ENCODE data around the gene SCAI. TPM values are rescaled to one million over a fixed set of nuclear protein-coding genes. Genes with fewer than 3 reads are reported as not detected.
"Not testable (repeated sequence)": the region's sequence is repeated elsewhere in the genome, so short reads cannot be mapped to it uniquely, and the experiment has no call there.

The SCAI gene
- total RNA-seq, 1 donor from 2014 or later, result 23.5 TPM

DNA sequence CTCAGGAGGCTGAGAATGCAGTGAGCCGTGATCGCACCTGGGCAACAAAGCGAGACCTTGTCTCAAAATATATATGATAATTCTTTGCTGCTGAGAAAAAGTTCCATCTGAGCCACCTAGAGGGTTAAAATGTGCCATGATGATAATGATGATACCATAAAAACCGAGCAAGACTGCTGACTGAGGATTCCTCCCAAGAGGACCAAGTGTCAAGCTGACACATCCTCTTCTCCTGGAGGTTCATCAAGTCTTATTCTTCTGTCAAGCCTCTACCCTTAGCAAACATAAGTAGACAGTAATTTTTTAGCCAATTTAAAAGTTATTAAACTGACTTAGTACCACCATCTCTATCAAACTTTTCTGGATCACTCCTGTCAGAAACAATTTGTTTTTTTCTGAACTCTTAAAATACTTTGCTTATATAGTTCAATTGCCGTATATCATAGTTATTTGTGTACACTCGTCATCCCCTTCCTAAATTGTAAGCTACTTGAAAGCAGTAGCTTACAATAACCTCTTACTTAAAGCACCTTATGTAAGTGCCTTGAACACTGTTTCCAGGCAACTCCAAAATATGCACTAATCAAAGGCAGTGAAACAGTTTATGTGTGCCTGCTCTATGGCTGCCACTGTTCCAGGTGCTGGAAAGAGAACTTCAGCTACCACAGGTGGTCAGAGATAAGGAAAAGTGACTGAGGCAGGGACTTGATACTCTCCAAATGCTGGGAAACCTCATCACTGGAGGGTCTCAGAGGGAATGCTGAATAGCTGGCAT, 57.4 kb downstream of the SCAI start:
- Mint-ChIP-seq H3K4me1 (ENCODE audit: low read depth) (peaks cover 16% of the 10 kb centered on the region), H3K9me3 (ENCODE audit: low read depth) (peaks cover 14% of the 10 kb centered on the region), H3K27me3 (no peaks in the 10 kb centered on the region), H3K4me3 (ENCODE audit: low read depth) (no peak overlapping the region), H3K27ac (peak overlapping the region; percentile 47), H3K36me3 (ENCODE audit: insufficient read depth) (peaks cover 27% of the 10 kb centered on the region)
- TF ChIP-seq, protein P1, sequence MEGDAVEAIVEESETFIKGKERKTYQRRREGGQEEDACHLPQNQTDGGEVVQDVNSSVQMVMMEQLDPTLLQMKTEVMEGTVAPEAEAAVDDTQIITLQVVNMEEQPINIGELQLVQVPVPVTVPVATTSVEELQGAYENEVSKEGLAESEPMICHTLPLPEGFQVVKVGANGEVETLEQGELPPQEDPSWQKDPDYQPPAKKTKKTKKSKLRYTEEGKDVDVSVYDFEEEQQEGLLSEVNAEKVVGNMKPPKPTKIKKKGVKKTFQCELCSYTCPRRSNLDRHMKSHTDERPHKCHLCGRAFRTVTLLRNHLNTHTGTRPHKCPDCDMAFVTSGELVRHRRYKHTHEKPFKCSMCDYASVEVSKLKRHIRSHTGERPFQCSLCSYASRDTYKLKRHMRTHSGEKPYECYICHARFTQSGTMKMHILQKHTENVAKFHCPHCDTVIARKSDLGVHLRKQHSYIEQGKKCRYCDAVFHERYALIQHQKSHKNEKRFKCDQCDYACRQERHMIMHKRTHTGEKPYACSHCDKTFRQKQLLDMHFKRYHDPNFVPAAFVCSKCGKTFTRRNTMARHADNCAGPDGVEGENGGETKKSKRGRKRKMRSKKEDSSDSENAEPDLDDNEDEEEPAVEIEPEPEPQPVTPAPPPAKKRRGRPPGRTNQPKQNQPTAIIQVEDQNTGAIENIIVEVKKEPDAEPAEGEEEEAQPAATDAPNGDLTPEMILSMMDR (IDR thresholded peaks at IDR 0.05; ENCODE audit: unreplicated experiment), result no peak
- DNase-seq (ENCODE audit: low spot score, unreplicated experiment), result no peak

DNA sequence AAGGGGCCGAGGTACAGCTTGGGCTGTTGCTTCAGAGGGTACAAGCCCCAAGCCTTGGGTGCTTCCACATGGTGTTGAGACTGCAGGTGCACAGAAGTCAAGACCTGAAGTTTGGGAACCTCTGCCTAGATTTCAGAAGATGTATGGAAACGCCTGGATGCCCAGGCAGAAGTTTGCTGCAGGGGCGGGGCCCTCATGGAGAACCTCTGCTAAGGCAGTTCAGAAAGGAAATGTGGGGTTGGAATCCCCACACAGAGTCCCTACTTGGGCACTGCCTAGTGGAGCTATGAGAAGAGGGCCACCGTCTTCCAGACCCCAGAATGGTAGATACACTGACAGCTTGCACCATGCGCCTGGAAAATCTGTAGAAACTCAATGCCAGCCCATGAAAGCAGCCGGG, 61.1 kb downstream of the SCAI start:
- H3K4me3 Mint-ChIP-seq (ENCODE audit: low read depth); H3K27ac Mint-ChIP-seq; H3K27me3 Mint-ChIP-seq; DNase-seq (ENCODE audit: low spot score, unreplicated experiment): not testable (repeated sequence)
- peaks cover 31% of the 10 kb centered on the region for H3K36me3 Mint-ChIP-seq (ENCODE audit: insufficient read depth)
- H3K9me3 Mint-ChIP-seq (ENCODE audit: low read depth), result peaks cover 15% of the 10 kb centered on the region
- peaks cover 12% of the 10 kb centered on the region for H3K4me1 Mint-ChIP-seq (ENCODE audit: low read depth)

DNA sequence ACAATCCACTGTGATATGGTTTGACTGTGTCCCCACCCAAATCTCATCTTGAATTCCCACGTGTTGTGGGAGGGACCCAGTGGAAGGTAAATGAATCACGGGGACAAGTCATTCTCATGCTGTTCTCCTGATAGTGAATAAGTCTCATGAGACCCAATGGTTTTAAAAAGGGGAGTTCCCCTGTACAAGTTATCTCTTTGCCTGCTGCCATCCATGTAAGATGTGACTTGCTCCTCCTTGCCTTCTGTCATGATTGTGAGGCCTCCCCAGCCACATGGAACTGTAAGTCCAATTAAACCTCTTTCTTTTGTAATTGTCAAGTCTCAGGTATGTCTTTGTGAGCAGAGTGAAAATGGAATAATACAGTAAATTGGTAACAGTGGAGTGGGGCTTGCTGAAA, 62.5 kb downstream of the SCAI start:
- not testable (repeated sequence) for DNase-seq (ENCODE audit: low spot score, unreplicated experiment); H3K4me3 Mint-ChIP-seq (ENCODE audit: low read depth); H3K4me1 Mint-ChIP-seq (ENCODE audit: low read depth); H3K27ac Mint-ChIP-seq; H3K27me3 Mint-ChIP-seq
- Mint-ChIP-seq H3K9me3 (ENCODE audit: low read depth) (peaks cover 15% of the 10 kb centered on the region), H3K36me3 (ENCODE audit: insufficient read depth) (peaks cover 28% of the 10 kb centered on the region)

DNA sequence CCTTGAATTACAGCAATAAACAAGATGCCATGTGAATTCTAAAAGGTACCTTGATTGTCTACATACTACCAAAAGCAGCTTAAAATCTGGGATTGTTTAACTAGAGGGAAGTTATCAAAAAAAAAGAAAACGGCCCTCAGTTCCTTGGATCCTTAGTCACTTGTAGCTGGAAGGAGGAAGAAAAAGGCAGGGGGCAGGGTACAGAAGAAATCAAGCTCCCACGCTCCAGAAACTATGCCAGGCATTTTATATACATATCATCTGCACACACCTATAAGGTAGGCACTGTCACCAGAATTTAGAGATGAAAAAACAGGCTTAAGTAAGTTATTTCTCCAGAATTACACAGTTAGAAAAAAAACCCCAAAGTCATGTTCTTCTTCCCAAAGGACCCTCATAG, 63.4 kb downstream of the SCAI start:
- peak overlapping the region; percentile 33 for H3K27ac Mint-ChIP-seq
- no peak for DNase-seq (ENCODE audit: low spot score, unreplicated experiment)
- no peak overlapping the region for H3K4me3 Mint-ChIP-seq (ENCODE audit: low read depth)
- H3K36me3 Mint-ChIP-seq (ENCODE audit: insufficient read depth), result peaks cover 28% of the 10 kb centered on the region
- TF ChIP-seq, protein P1 (IDR thresholded peaks at IDR 0.05; ENCODE audit: unreplicated experiment), result no peak
- H3K27me3 Mint-ChIP-seq, result no peaks in the 10 kb centered on the region
- peaks cover 15% of the 10 kb centered on the region for H3K9me3 Mint-ChIP-seq (ENCODE audit: low read depth)
- H3K4me1 Mint-ChIP-seq (ENCODE audit: low read depth), result no peaks in the 10 kb centered on the region

DNA sequence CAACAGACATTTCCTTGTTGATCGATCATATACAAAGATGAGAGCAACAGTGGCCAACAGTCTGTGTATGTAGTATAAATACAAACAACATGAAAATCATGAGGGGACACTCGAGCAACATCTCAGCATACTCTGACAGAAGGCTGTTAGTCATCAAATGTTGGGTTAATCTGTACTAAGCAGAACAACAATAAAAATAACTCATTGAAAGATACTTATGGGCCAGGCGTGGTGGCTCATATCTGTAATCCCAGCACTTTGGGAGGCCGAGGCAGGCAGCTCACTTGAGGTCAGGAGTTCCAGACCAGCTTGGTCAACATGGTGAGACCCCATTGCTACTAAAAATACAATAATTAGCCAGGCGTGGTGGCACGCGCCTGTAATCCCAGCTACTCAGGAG, 67.3 kb downstream of the SCAI start:
- Mint-ChIP-seq H3K4me1 (ENCODE audit: low read depth) (no peaks in the 10 kb centered on the region), H3K36me3 (ENCODE audit: insufficient read depth) (peaks cover 6% of the 10 kb centered on the region), H3K4me3 (ENCODE audit: low read depth) (no peak overlapping the region), H3K27ac (no peak overlapping the region), H3K27me3 (no peaks in the 10 kb centered on the region), H3K9me3 (ENCODE audit: low read depth) (peaks cover 3% of the 10 kb centered on the region)
- TF ChIP-seq, protein P1 (IDR thresholded peaks at IDR 0.05; ENCODE audit: unreplicated experiment), result no peak
- DNase-seq (ENCODE audit: low spot score, unreplicated experiment), result no peak

DNA sequence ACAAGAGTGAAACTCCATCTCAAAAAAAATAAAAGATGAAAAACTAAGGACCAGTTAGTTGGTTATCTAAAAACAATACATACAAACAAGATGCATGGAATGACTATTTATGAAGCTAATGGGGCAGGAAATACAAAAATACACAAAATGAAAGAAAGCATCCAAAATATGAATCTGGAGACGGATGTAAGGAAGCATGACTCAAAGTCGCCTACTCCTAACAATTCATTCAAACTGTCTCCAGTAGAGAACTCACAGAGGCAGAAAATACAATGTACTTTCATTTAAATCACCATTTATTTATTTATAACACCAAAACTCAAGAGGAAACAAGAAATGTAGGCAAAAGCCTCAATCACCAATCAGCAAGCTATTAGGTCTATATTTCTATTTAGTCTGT, 68.4 kb downstream of the SCAI start:
- no peak overlapping the region for H3K4me3 Mint-ChIP-seq (ENCODE audit: low read depth)
- H3K36me3 Mint-ChIP-seq (ENCODE audit: insufficient read depth), result peaks cover 1% of the 10 kb centered on the region
- no peaks in the 10 kb centered on the region for H3K9me3 Mint-ChIP-seq (ENCODE audit: low read depth)
- TF ChIP-seq, protein P1 (IDR thresholded peaks at IDR 0.05; ENCODE audit: unreplicated experiment), result no peak
- no peak overlapping the region for H3K27ac Mint-ChIP-seq
- no peak for DNase-seq (ENCODE audit: low spot score, unreplicated experiment)
- no peaks in the 10 kb centered on the region for H3K27me3 Mint-ChIP-seq
- no peaks in the 10 kb centered on the region for H3K4me1 Mint-ChIP-seq (ENCODE audit: low read depth)

Measured in progenitor cell of endocrine pancreas (in vitro differentiated cells).